ENCODE measurements around the gene SMAD3.

DNA sequence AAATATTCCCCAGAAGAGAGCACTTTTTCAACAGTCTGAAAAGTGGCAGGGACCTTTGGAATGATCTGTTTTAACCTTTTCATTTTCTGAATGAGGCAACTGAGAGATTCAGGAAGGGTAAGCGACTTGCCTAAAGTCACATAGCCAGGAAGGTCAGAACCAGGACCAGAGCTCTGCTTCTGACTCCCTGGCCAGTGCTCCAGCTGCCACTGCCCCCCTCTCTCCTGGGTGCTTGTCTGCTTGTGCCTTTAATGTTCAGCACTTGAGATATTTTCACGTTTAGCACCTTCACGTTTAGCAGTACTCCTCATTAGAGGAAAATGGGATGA is 68.3 kb downstream of the SMAD3 start:
- TF ChIP-seq, protein P1, sequence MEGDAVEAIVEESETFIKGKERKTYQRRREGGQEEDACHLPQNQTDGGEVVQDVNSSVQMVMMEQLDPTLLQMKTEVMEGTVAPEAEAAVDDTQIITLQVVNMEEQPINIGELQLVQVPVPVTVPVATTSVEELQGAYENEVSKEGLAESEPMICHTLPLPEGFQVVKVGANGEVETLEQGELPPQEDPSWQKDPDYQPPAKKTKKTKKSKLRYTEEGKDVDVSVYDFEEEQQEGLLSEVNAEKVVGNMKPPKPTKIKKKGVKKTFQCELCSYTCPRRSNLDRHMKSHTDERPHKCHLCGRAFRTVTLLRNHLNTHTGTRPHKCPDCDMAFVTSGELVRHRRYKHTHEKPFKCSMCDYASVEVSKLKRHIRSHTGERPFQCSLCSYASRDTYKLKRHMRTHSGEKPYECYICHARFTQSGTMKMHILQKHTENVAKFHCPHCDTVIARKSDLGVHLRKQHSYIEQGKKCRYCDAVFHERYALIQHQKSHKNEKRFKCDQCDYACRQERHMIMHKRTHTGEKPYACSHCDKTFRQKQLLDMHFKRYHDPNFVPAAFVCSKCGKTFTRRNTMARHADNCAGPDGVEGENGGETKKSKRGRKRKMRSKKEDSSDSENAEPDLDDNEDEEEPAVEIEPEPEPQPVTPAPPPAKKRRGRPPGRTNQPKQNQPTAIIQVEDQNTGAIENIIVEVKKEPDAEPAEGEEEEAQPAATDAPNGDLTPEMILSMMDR (IDR thresholded peaks at IDR 0.05; ENCODE audit: poor library complexity, severe bottlenecking) = no peak
- no peak for TF ChIP-seq TAF1 (IDR thresholded peaks at IDR 0.05; ENCODE audit: low read depth)
- TF ChIP-seq RAD21 (conservative IDR thresholded peaks at IDR 0.05) = no peak

All from neural cell (in vitro differentiated cells).